A172 (cell line): ENCODE data around the gene PLRG1. TPM values are rescaled to one million over a fixed set of nuclear protein-coding genes. Genes with fewer than 3 reads are reported as not detected.

ENCODE experiments used
- DNase-seq: peaks from one replicate; pipeline ENCODE4 v3.0.0-alpha.2; 2015; ENCODE audit warnings: low spot score
- total RNA-seq: library from RNA; depleted of rRNA; stranded (reverse); fragments of >200 nt; shearing (Covaris generic); gene quantifications from 2 replicates; pipeline ENCODE4 v1.2.3, GENCODE V29; 2014

Gene PLRG1
- total RNA-seq, 1 experiment from 2014 or later = 71.6 TPM

- no peak for DNase-seq
Observed at GRCh38 chr4:154519214-154519613, 31.0 kb downstream of the PLRG1 start.

GRCh38 chr4:154517591-154517990 lies 32.6 kb downstream of the PLRG1 start:
- DNase-seq = no peak

- DNase-seq = no peak
Observed at GRCh38 chr4:154516318-154517029, 33.7 kb downstream of the PLRG1 start.

GRCh38 chr4:154511981-154512380 lies 38.2 kb downstream of the PLRG1 start:
- no peak for DNase-seq

GRCh38 chr4:154511548-154511947 lies 38.7 kb downstream of the PLRG1 start:
- DNase-seq = no peak

- no peak for DNase-seq
Observed at GRCh38 chr4:154507156-154507555, 43.0 kb downstream of the PLRG1 start.

GRCh38 chr4:154506253-154506652 lies 43.9 kb downstream of the PLRG1 start:
- peak; percentile 26 for DNase-seq

GRCh38 chr4:154503598-154503997 lies 46.6 kb downstream of the PLRG1 start:
- peak; percentile 18 for DNase-seq

- DNase-seq = no peak
Observed at GRCh38 chr4:154502111-154502510, 48.1 kb downstream of the PLRG1 start.

- peak; percentile 8 for DNase-seq
Observed at GRCh38 chr4:154497889-154498288, 52.3 kb downstream of the PLRG1 start.

- no peak for DNase-seq
Observed at GRCh38 chr4:154495867-154496266, 54.3 kb downstream of the PLRG1 start.

GRCh38 chr4:154492288-154492687 lies 57.9 kb downstream of the PLRG1 start:
- no peak for DNase-seq

GRCh38 chr4:154491341-154492271 lies 58.6 kb downstream of the PLRG1 start, which contains the start of gene DCHS2:
Gene DCHS2 (minus strand): TSS chr4:154491799. CDS start chr4:154491355, 444 bp downstream.
- DNase-seq = no peak

- no peak for DNase-seq
Observed at GRCh38 chr4:154490583-154491340, 59.4 kb downstream of the PLRG1 start.

- DNase-seq = no peak
Observed at GRCh38 chr4:154490234-154490582, 60.0 kb downstream of the PLRG1 start.

GRCh38 chr4:154489558-154490233 lies 60.5 kb downstream of the PLRG1 start:
- DNase-seq = no peak

- DNase-seq = no peak
Observed at GRCh38 chr4:154487145-154487544, 63.1 kb downstream of the PLRG1 start.

GRCh38 chr4:154485127-154485773 lies 65.0 kb downstream of the PLRG1 start:
- peak; percentile 1 for DNase-seq
